PC-9 (cell line): Measurements from ENCODE around the gene NTF3. TPM values are rescaled to one million over a fixed set of nuclear protein-coding genes. Genes with fewer than 3 reads are reported as not detected.

Source experiments
- BruUV-seq: library from RNA; stranded (reverse); fragments of 400-500 nt; replicated peaks from 2 replicates; lab custom pipeline; 2021; lab: Mats Ljungman, UMichigan
- CTCF ChIA-PET: fragments of 300-600 bp; sonication (Branson Sonifier 250); formaldehyde crosslinking; loops from one replicate; lab custom pipeline; 2022; ENCODE audit warnings: antibody characterized with exemption; lab: Charles Lee
- POLR2A ChIA-PET: fragments of 300-600 bp; sonication (Branson Sonifier 250); formaldehyde crosslinking; loops from one replicate; lab custom pipeline; 2022; ENCODE audit warnings: antibody characterized with exemption; ENCODE audit not compliant: unreplicated experiment; lab: Charles Lee
- DNase-seq, 2 experiments: peaks; one replicate each; pipeline versions ENCODE4 v3.0.0 to v3.0.0-alpha.2; 2015 to 2022; ENCODE audit warnings: mixed read lengths in 1 of 2
- H2AFZ ChIP-seq: fragments of 200-600 bp; sonication (generic); 2 replicates; pipeline ENCODE4 v1.8.1; 2017; ENCODE audit warnings: antibody characterized with exemption
- H3F3A ChIP-seq: fragments of 200-600 bp; sonication (generic); 2 replicates; pipeline ENCODE4 v1.8.1; 2017; ENCODE audit warnings: antibody characterized with exemption, mild to moderate bottlenecking, low read depth; ENCODE audit not compliant: insufficient read depth
- H3K27ac ChIP-seq: fragments of 200-600 bp; sonication (generic); 2 replicates; pipeline ENCODE4 v1.6.1; 2016; ENCODE audit warnings: mixed run types
- H3K27me3 ChIP-seq: fragments of 200-600 bp; sonication (generic); 2 replicates; pipeline ENCODE4 v1.6.1; 2016; ENCODE audit warnings: low read depth, mixed run types; ENCODE audit not compliant: insufficient read depth
- H3K36me3 ChIP-seq: fragments of 200-600 bp; sonication (generic); 2 replicates; pipeline ENCODE4 v1.6.1; 2016; ENCODE audit warnings: low read depth, mixed run types
- H3K4me1 ChIP-seq: fragments of 200-600 bp; sonication (generic); replicated peaks from 2 replicates; pipeline ENCODE4 v1.6.1; 2016; ENCODE audit warnings: mixed run types; ENCODE audit not compliant: insufficient read depth
- H3K4me2 ChIP-seq: fragments of 200-600 bp; sonication (generic); 2 replicates; pipeline ENCODE4 v1.6.1; 2017; ENCODE audit warnings: mixed run types
- H3K4me3 ChIP-seq: fragments of 200-600 bp; sonication (generic); 2 replicates; pipeline ENCODE4 v1.6.1; 2016; ENCODE audit warnings: mixed run types
- H3K79me2 ChIP-seq: fragments of 200-600 bp; sonication (generic); 2 replicates; pipeline ENCODE4 v1.6.1; 2017; ENCODE audit warnings: low read depth, mixed run types
- H3K9me2 ChIP-seq: fragments of 200-600 bp; sonication (generic); 2 replicates; pipeline ENCODE4 v1.8.1; 2017; ENCODE audit warnings: mild to moderate bottlenecking; ENCODE audit not compliant: insufficient read depth
- H3K9me3 ChIP-seq: fragments of 200-600 bp; sonication (generic); 2 replicates; pipeline ENCODE4 v1.8.1; 2016; ENCODE audit warnings: low read depth; ENCODE audit not compliant: insufficient read depth
- H4K20me1 ChIP-seq: fragments of 200-600 bp; sonication (generic); 2 replicates; pipeline ENCODE4 v1.8.1; 2017; ENCODE audit not compliant: insufficient read depth
- CTCF ChIP-seq: fragments of 200-600 bp; sonication (generic); conservative IDR thresholded peaks from 2 replicates; pipeline ENCODE4 v1.6.1; 2017; ENCODE audit warnings: mixed run types, antibody characterized with exemption, mild to moderate bottlenecking, moderate library complexity
- EZH2 ChIP-seq: fragments of 200-600 bp; sonication (generic); IDR thresholded peaks from 2 replicates; pipeline ENCODE4 v1.8.0; 2017; ENCODE audit warnings: antibody characterized with exemption, low read depth
- intact Hi-C: fragments of 100-400 bp; cut with micrococcal nuclease; formaldehyde crosslinking; loops from one replicate; pipeline ENCODE4 v1.10.0; 2022; ENCODE audit not compliant: unreplicated experiment
- total RNA-seq: library from RNA; stranded (reverse); gene quantifications from 2 replicates; pipeline ENCODE4 v1.2.3, GENCODE V29; 2021

The NTF3 gene
- total RNA-seq, 1 experiment from 2014 or later, result not detected

DNA sequence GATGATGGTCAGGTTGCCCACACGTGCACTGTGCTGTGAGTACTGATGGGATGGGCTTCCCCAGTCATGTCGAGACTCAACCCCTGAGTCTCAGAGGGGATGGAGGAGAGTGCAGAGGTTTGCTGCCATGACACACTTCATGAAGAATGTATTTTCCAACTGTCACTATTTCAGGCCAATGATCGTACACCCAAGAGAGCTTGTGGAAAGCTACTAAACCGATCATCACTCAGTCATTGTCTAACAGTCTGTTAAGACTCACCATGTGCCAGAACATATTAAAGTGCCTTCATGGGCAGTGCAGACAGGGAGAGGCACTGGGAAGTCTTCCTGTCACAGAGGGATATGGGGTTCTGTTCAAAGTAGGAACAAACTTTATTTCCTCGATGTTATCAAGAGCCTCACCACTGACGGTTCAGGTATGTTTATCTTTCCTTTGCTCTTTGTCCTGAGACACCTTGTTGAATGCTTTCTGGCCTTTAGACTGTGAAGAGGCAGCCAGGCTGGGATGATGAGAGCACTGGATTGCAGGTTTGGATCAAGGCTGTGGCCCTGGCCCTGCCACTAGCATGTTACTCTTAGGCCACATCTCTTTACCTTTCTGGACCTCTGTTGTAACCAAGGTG, 41.6 kb upstream of the NTF3 start:
- intact Hi-C loops, result no loop called here
- H3F3A ChIP-seq, result no peaks in the 10 kb centered on the region
- BruUV-seq, result no TSS peak

GRCh38 chr12:5391653-5392052, 40.3 kb upstream of the NTF3 start:
- Histone ChIP-seq H3K4me1 (peaks cover 17% of the 10 kb centered on the region), H2AFZ (no peak overlapping the region), H3K4me2 (no peak overlapping the region), H3K9me3 (no peaks in the 10 kb centered on the region), H4K20me1 (no peaks in the 10 kb centered on the region), H3K36me3 (no peaks in the 10 kb centered on the region), H3K4me3 (no peak overlapping the region), H3K79me2 (no peaks in the 10 kb centered on the region), H3K27me3 (no peaks in the 10 kb centered on the region), H3K27ac (no peak overlapping the region), H3F3A (no peaks in the 10 kb centered on the region), H3K9me2 (no peaks in the 10 kb centered on the region)
- TF ChIP-seq EZH2 (no peak), CTCF (no peak)
- ChIA-PET CTCF (no interaction called here), POLR2A (no interaction called here)
- BruUV-seq, result no TSS peak
- DNase-seq, result peak in 1 of 2 experiments; percentile 43
- intact Hi-C loops, result no loop called here

More for the DNA sequence above, 41.6 kb upstream of the NTF3 start:
- TF ChIP-seq CTCF, result no peak
- no peak for TF ChIP-seq EZH2
- H3K36me3 ChIP-seq, result no peaks in the 10 kb centered on the region
- no peaks in the 10 kb centered on the region for H3K9me2 ChIP-seq
- CTCF ChIA-PET, result no interaction called here
- no peak overlapping the region for H3K27ac ChIP-seq
- no peak overlapping the region for H3K4me3 ChIP-seq
- H3K9me3 ChIP-seq, result no peaks in the 10 kb centered on the region
- peaks cover 17% of the 10 kb centered on the region for H3K4me1 ChIP-seq
- DNase-seq, result no peak
- no peak overlapping the region for H2AFZ ChIP-seq
- H4K20me1 ChIP-seq, result no peaks in the 10 kb centered on the region
- H3K4me2 ChIP-seq, result no peak overlapping the region
- H3K27me3 ChIP-seq, result no peaks in the 10 kb centered on the region
- H3K79me2 ChIP-seq, result no peaks in the 10 kb centered on the region
- POLR2A ChIA-PET, result no interaction called here

- Histone ChIP-seq H3K4me2 (no peak overlapping the region), H3K9me2 (no peaks in the 10 kb centered on the region), H3K79me2 (no peaks in the 10 kb centered on the region), H3F3A (no peaks in the 10 kb centered on the region), H3K27ac (no peak overlapping the region), H4K20me1 (no peaks in the 10 kb centered on the region), H3K36me3 (no peaks in the 10 kb centered on the region), H3K9me3 (no peaks in the 10 kb centered on the region), H3K4me3 (no peak overlapping the region), H3K27me3 (no peaks in the 10 kb centered on the region), H3K4me1 (peaks cover 16% of the 10 kb centered on the region), H2AFZ (no peak overlapping the region)
- CTCF ChIA-PET, result no interaction called here
- no TSS peak for BruUV-seq
- TF ChIP-seq EZH2 (no peak), CTCF (no peak)
- DNase-seq, result no peak
- POLR2A ChIA-PET, result no interaction called here
- intact Hi-C loops, result no loop called here
These were observed 38.9 kb upstream of the NTF3 start for GRCh38 chr12:5392961-5393360.
